Neural progenitor cell (in vitro differentiated cells): ENCODE measurements around the gene CTSW. TPM values are rescaled to one million over a fixed set of nuclear protein-coding genes. Genes with fewer than 3 reads are reported as not detected.

Experiments
- DNase-seq: peaks from one replicate; pipeline ENCODE4 v3.0.0-alpha.2; 2016; ENCODE audit warnings: low spot score
- H2AFZ ChIP-seq: fragments of 200-600 bp; sonication (generic); replicated peaks from 2 replicates; pipeline ENCODE4 v1.6.1; 2016; ENCODE audit warnings: antibody characterized with exemption
- H3F3A ChIP-seq: fragments of 200-600 bp; sonication (generic); 2 replicates; pipeline ENCODE4 v1.6.1; 2016; ENCODE audit warnings: antibody characterized with exemption, low read depth
- H3K27ac ChIP-seq: fragments of 200-600 bp; sonication (generic); 2 replicates; pipeline ENCODE4 v1.5.1; 2016; ENCODE audit warnings: mild to moderate bottlenecking
- H3K27me3 ChIP-seq: fragments of 200-600 bp; sonication (generic); 2 replicates; pipeline ENCODE4 v1.6.1; 2016; ENCODE audit warnings: mild to moderate bottlenecking, moderate library complexity
- H3K36me3 ChIP-seq: fragments of 200-600 bp; sonication (generic); 2 replicates; pipeline ENCODE4 v1.5.1; 2016
- H3K4me1 ChIP-seq: fragments of 200-600 bp; sonication (generic); 2 replicates; pipeline ENCODE4 v1.6.1; 2016; ENCODE audit warnings: mixed run types
- H3K4me2 ChIP-seq: fragments of 200-600 bp; sonication (generic); 2 replicates; pipeline ENCODE4 v1.6.1; 2016
- H3K4me3 ChIP-seq: fragments of 200-600 bp; sonication (generic); 2 replicates; pipeline ENCODE4 v1.5.1; 2016
- H3K79me2 ChIP-seq: fragments of 200-600 bp; sonication (generic); 2 replicates; pipeline ENCODE4 v1.6.1; 2016; ENCODE audit warnings: low read depth
- H3K9ac ChIP-seq: fragments of 200-600 bp; sonication (generic); 2 replicates; pipeline ENCODE4 v1.6.1; 2016
- H3K9me3 ChIP-seq: fragments of 200-600 bp; sonication (generic); 2 replicates; pipeline ENCODE4 v1.5.1; 2016; ENCODE audit warnings: low read depth
- H4K20me1 ChIP-seq: fragments of 200-600 bp; sonication (generic); 2 replicates; pipeline ENCODE4 v1.6.1; 2016; ENCODE audit warnings: low read depth
- H3K27ac Mint-ChIP-seq: 3 replicates; pipeline ENCODE4 v1.8.0; 2021; ENCODE audit warnings: mixed read lengths
- H3K27me3 Mint-ChIP-seq: 2 replicates; pipeline ENCODE4 v1.8.0; 2022; ENCODE audit warnings: low read depth, mild to moderate bottlenecking, inconsistent platforms, moderate library complexity, mixed read lengths; ENCODE audit not compliant: insufficient read depth
- H3K36me3 Mint-ChIP-seq: 3 replicates; pipeline ENCODE4 v1.8.0; 2021; ENCODE audit warnings: mixed read lengths
- H3K4me1 Mint-ChIP-seq: 3 replicates; pipeline ENCODE4 v1.8.0; 2021; ENCODE audit warnings: mixed read lengths
- H3K4me3 Mint-ChIP-seq: 3 replicates; pipeline ENCODE4 v1.8.0; 2021; ENCODE audit warnings: mild to moderate bottlenecking, moderate library complexity, mixed read lengths
- H3K9me3 Mint-ChIP-seq: 3 replicates; pipeline ENCODE4 v1.8.0; 2020; ENCODE audit warnings: mixed read lengths
- CTCF ChIP-seq: fragments of 200-600 bp; sonication (generic); IDR thresholded peaks from 2 replicates; pipeline ENCODE4 v1.5.1; 2017; ENCODE audit warnings: antibody characterized with exemption, mild to moderate bottlenecking
- EZH2 ChIP-seq: fragments of 200-600 bp; sonication (generic); IDR thresholded peaks from 2 replicates; pipeline ENCODE4 v1.6.1; 2017; ENCODE audit warnings: antibody characterized with exemption, mild to moderate bottlenecking, moderate library complexity
- EZH2phosphoT487 ChIP-seq: fragments of 200-600 bp; sonication (generic); IDR thresholded peaks from 2 replicates; pipeline ENCODE4 v1.6.1; 2017; ENCODE audit warnings: antibody characterized with exemption
- total RNA-seq: library from RNA; depleted of rRNA; stranded (reverse); fragments of >200 nt; gene quantifications from 2 replicates; pipeline ENCODE4 v1.2.3, GENCODE V29; 2015; ENCODE audit warnings: low replicate concordance

The CTSW gene
- total RNA-seq, 1 donor from 2014 or later, result not detected

GRCh38 chr11:65850217-65851082 is 29.2 kb upstream of the CTSW start:
- no peaks in the 10 kb centered on the region for H3K27me3 ChIP-seq
- H3K9ac ChIP-seq, result no peak overlapping the region
- H3K9me3 Mint-ChIP-seq, result peaks cover 7% of the 10 kb centered on the region
- H3K4me3 ChIP-seq, result no peak overlapping the region
- no peak overlapping the region for H3K27ac Mint-ChIP-seq
- no peak overlapping the region for H2AFZ ChIP-seq
- H3K4me1 Mint-ChIP-seq, result peaks cover 3% of the 10 kb centered on the region
- H3K36me3 ChIP-seq, result peaks cover under 1% of the 10 kb centered on the region
- H3K27ac ChIP-seq, result no peak overlapping the region
- H3K27me3 Mint-ChIP-seq, result peaks cover 17% of the 10 kb centered on the region
- H3K4me1 ChIP-seq, result no peaks in the 10 kb centered on the region
- peaks cover 39% of the 10 kb centered on the region for H3F3A ChIP-seq
- H3K9me3 ChIP-seq, result no peaks in the 10 kb centered on the region
- no peak for DNase-seq
- peaks cover 31% of the 10 kb centered on the region for H3K36me3 Mint-ChIP-seq
- H3K4me3 Mint-ChIP-seq, result no peak overlapping the region
- no peak overlapping the region for H3K4me2 ChIP-seq
- no peak for TF ChIP-seq EZH2phosphoT487
- TF ChIP-seq EZH2, result no peak
- no peak for TF ChIP-seq CTCF
- H3K79me2 ChIP-seq, result peaks cover 18% of the 10 kb centered on the region
- peaks cover 18% of the 10 kb centered on the region for H4K20me1 ChIP-seq

GRCh38 chr11:65851083-65851579 is 28.5 kb upstream of the CTSW start:
- no peak overlapping the region for H3K4me3 Mint-ChIP-seq

GRCh38 chr11:65851811-65852507 is 27.7 kb upstream of the CTSW start:
- Histone ChIP-seq H2AFZ (no peak overlapping the region), H3K27me3 (no peaks in the 10 kb centered on the region), H3K4me3 (no peak overlapping the region), H3K9ac (no peak overlapping the region), H3K4me1 (peaks cover 3% of the 10 kb centered on the region), H3K79me2 (peaks cover 33% of the 10 kb centered on the region), H3K4me2 (no peak overlapping the region), H3K27ac (no peak overlapping the region), H4K20me1 (peaks cover 33% of the 10 kb centered on the region), H3K36me3 (peaks cover 7% of the 10 kb centered on the region), H3F3A (peaks cover 54% of the 10 kb centered on the region), H3K9me3 (no peaks in the 10 kb centered on the region)
- Mint-ChIP-seq H3K36me3 (peaks cover 44% of the 10 kb centered on the region), H3K4me3 (peak overlapping the region; percentile 68), H3K27me3 (peaks cover 22% of the 10 kb centered on the region), H3K4me1 (peaks cover 16% of the 10 kb centered on the region), H3K9me3 (peaks cover 10% of the 10 kb centered on the region), H3K27ac (peak overlapping the region; percentile 42)
- DNase-seq, result no peak
- no peak for TF ChIP-seq CTCF
- TF ChIP-seq EZH2phosphoT487, result no peak
- no peak for TF ChIP-seq EZH2

More at GRCh38 chr11:65851083-65851579, 28.5 kb upstream of the CTSW start:
- H3K27me3 Mint-ChIP-seq, result peaks cover 18% of the 10 kb centered on the region
- no peak overlapping the region for H2AFZ ChIP-seq
- peak overlapping the region; percentile 46 for H3K27ac ChIP-seq
- H3K27ac Mint-ChIP-seq, result no peak overlapping the region
- H3K36me3 ChIP-seq, result peaks cover 7% of the 10 kb centered on the region
- H3K9ac ChIP-seq, result no peak overlapping the region
- H3K9me3 ChIP-seq, result no peaks in the 10 kb centered on the region
- H3K9me3 Mint-ChIP-seq, result peaks cover 7% of the 10 kb centered on the region
- no peaks in the 10 kb centered on the region for H3K27me3 ChIP-seq
- peaks cover 25% of the 10 kb centered on the region for H3K79me2 ChIP-seq
- H4K20me1 ChIP-seq, result peaks cover 25% of the 10 kb centered on the region
- peaks cover 46% of the 10 kb centered on the region for H3F3A ChIP-seq
- H3K4me1 Mint-ChIP-seq, result peaks cover 8% of the 10 kb centered on the region
- H3K4me2 ChIP-seq, result no peak overlapping the region
- peak; percentile 45 for DNase-seq
- H3K4me1 ChIP-seq, result no peaks in the 10 kb centered on the region
- H3K36me3 Mint-ChIP-seq, result peaks cover 38% of the 10 kb centered on the region
- no peak overlapping the region for H3K4me3 ChIP-seq
- TF ChIP-seq CTCF (peak; percentile 51), EZH2phosphoT487 (no peak)
